HG02852 (cell line): Measurements from ENCODE around the gene CALN1.

Experiments used
- ATAC-seq: cut with Tn5 transposase; IDR thresholded peaks from one replicate; pipeline ENCODE4 v1.9.1; 2021; ENCODE audit warnings: mild to moderate bottlenecking, moderate library complexity; ENCODE audit not compliant: unreplicated experiment

The CALN1 gene

DNA sequence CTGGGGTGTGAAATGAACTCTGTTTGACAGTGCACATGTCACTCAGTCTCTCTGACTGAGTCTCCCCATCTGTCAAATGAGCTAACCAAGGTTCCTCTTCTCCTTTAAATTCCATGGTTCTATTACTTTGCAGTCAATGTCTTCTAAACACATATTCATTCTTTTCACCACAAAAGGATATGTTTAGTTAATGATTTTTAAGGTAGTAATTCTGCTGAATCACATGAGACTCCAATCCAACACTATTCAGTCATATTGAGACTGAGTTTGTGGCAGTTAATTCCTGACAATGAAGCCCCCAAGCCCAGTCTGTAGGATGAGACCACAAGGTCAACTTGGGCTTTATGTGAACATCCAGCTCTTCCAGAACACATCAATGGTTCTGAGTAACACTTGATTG lies 85.3 kb downstream of the CALN1 start:
- no peak for ATAC-seq

- ATAC-seq: no peak
Observed at GRCh38 chr7:72326365-72326764, 85.8 kb downstream of the CALN1 start.

DNA sequence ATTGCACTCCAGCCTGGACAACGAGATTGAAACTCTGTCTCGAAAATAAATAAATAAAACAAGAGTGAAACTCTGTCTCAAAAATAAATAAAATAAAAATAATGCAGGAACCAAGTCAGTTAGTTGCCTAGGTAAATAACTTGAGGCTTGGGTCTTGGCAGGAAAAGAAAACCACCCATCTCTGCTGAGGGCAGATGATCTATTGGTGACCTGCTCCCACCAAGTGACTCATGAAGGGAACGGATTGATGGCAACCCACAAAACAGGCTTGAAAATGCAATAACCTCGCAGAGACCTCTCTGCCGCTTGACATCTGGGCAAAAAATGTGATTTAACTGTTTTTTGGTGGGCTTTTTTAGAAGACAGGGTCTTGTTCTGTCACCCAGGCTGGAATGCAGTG lies 86.6 kb downstream of the CALN1 start:
- ATAC-seq: no peak

DNA sequence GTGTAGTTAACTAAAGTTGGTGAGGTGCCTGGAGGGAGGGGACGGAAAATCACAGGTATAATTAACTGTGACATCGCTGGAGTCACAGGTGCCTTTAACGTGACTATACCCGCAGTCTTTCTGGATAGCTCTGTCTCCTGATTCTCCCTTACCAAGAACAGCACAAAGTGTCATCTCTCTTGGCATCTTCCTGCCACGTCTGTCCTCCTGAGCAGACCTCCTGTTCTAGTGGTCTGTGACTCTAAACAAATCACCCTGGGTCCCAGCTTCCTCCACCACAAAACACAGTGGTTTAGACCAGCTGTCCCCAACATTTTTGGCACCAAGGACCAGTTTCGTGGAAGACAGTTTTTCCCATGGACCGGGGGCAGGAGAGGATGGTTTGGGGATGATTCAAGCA lies 90.5 kb downstream of the CALN1 start:
- no peak for ATAC-seq

DNA sequence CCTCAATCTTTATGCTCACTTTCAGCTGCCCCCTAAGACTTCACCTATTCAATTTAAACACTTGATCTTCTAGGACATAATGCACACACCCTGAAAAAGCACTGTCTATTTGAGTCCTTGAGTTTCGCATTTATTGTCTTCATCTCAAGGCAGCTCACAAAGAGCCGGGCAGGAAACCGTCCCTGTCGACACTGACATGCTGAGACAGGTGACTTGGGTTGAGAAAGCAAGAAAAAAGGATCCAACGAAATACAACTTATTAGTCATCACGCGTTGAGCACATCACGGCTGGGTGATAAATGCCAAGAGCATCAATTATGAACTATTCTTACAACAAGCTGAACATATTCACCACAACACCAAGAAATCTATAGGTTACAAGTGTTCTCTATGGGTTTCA lies 91.1 kb downstream of the CALN1 start:
- ATAC-seq: no peak

GRCh38 chr7:72317341-72317740 lies 94.8 kb downstream of the CALN1 start:
- ATAC-seq: no peak

DNA sequence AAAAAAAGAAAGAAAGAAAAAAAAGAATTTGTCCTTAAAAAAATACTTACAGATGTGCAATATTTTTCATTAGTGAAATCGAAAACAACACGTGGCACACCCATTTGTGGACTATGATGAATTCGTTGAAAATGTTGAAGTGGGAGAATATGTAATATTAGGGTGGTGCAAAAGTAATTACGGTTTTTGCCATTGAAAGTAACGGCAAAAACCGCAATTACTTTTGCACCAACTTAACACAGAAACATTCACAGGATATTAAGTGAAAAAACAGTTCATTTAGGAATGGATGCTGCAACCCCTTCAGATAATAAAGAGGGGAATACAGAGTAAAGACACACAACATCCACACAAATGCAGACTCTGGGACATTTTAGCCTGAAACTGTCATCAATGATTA lies 96.0 kb downstream of the CALN1 start:
- ATAC-seq: no peak

- no peak for ATAC-seq
Observed at GRCh38 chr7:72313906-72314305, 98.2 kb downstream of the CALN1 start.

- no peak for ATAC-seq
Observed at GRCh38 chr7:72310301-72310700, 101.8 kb downstream of the CALN1 start.

- no peak for ATAC-seq
Observed at GRCh38 chr7:72309476-72309875, 102.7 kb downstream of the CALN1 start.

DNA sequence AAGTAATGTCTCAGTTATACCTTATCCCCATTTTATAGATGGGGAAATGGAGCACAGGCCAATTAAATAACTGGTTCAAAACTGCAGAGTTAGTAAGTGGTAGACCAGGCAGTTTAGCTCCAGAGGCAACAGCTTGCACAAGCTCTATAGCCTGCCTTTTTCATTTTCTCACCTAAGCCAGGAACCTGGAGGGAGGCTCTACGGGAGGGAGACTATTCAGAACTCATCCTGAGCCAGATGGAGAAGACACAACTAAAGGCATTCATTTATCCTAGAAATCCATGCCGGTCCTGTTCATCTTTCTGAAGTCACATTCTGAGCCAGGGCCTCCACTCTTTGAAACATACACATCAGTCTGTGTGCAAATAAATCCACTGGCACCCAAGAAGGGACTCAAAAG lies 103.2 kb downstream of the CALN1 start:
- ATAC-seq: no peak

- no peak for ATAC-seq
Observed at GRCh38 chr7:72307566-72307965, 104.6 kb downstream of the CALN1 start.

DNA sequence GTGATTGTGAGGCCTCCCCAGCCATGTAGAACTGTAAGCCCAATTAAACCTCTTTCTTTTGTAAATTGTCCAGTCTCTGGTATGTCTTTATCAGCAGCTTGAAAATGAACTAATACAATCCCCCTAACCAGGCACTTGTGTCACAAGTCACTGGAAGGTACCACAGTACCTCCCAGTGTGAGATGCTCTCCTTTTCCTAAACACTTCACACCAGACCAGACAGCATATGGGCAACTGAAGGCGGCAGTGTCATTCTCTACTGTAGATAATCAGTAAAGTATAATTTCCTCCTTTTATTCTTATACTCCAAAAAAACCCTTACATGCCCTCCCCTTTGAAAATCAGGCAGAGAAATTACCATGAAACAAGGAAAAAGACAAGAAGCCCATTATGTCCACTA lies 113.2 kb downstream of the CALN1 start:
- ATAC-seq: no peak

GRCh38 chr7:72298091-72298490 lies 114.0 kb downstream of the CALN1 start:
- ATAC-seq: no peak

- ATAC-seq: no peak
Observed at GRCh38 chr7:72297636-72298035, 114.5 kb downstream of the CALN1 start.

GRCh38 chr7:72292794-72293193 lies 119.3 kb downstream of the CALN1 start:
- ATAC-seq: no peak

- no peak for ATAC-seq
Observed at GRCh38 chr7:72292118-72292517, 120.0 kb downstream of the CALN1 start.

DNA sequence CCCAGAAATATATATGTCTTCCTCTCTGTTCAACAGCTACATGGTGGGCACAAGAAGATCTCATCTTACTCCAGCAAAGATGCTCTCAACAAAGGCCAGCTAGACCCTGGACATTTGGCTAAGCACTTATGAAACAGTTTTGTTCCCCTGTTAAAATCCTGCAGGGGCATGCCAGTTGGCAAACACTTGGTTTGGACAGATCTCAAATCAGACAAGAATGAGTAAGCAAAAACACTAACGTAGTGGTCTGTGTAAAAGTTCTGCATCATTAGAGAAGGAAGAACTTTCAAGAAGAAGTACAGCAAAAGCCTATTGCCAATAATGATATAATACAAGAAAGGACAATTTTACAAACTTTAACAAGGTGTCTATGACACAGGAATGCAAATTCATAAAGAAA lies 125.6 kb downstream of the CALN1 start:
- ATAC-seq: no peak

DNA sequence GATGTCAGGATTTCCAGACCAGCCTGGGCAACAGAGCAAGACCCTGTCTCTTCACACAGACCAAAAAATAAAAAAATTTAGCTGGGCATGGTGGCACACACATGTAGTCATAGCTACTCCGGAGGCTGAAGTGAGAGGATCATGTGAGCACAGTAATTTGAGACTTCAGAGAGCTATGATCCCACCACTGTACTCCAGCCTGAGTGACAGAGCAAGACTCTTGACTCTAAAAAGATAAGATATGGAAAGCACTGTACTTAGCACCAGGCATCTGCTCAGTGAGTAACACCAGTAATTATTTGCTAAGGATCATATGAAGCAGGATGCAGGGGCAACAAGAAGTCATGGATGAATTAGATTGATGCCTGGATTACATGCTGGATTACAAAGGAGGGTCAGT lies 128.8 kb downstream of the CALN1 start:
- ATAC-seq: no peak

GRCh38 chr7:72281308-72281707 lies 130.8 kb downstream of the CALN1 start:
- ATAC-seq: no peak

GRCh38 chr7:72279203-72279602 lies 132.9 kb downstream of the CALN1 start:
- ATAC-seq: no peak

GRCh38 chr7:72278550-72278949 lies 133.6 kb downstream of the CALN1 start:
- ATAC-seq: no peak

DNA sequence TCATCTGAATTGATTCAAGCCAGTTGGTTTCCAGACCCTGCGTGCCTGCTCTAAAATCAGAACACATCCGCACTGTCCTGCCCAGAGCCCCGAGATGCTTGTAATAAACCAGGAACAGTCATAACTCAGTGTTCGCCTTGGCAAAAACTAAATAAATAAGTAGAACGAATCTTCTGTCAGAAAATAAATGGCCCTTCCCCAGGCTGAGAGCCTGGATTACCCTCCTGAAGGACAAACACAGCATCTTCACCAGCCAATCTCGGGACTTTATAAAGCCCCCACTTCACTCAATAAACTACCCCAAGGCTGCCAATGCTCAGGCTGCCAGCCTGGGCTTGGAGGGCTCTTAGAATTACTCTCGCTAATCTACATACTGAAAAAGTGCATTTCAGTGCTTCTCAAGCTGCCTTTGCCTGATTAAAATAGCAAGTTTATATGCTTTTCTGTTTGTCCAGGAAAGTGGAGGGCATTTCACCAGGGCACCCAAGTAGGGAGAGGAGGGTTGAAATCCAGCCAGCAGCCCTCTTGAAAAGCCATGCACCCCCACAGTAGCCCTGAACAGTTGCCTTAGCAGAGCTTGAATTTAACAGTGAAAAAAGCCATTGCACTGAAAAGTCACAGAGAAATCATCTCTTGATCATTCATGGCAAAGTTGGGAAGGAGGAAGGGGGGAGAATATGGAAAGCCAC lies 136.6 kb downstream of the CALN1 start:
- ATAC-seq: no peak
